Fibroblast of upper back skin (primary cell): ENCODE measurements around the gene POC5.
"Not testable (repeated sequence)": the region's sequence is repeated elsewhere in the genome, so short reads cannot be mapped to it uniquely, and the experiment has no call there.

Experiments
- DNase-seq: peaks from one replicate; pipeline ENCODE4 v3.0.0-alpha.2; 2013

POC5 gene

GRCh38 chr5:75695472-75696351, 21.5 kb downstream of the POC5 start:
- DNase-seq, result not testable (repeated sequence)

GRCh38 chr5:75694781-75695180, 22.5 kb downstream of the POC5 start:
- no peak for DNase-seq

- DNase-seq, result no peak
Measured at GRCh38 chr5:75690669-75691068, 26.6 kb downstream of the POC5 start.

GRCh38 chr5:75686480-75686879, 30.8 kb downstream of the POC5 start:
- no peak for DNase-seq

GRCh38 chr5:75685141-75685540, 32.1 kb downstream of the POC5 start:
- DNase-seq, result no peak

GRCh38 chr5:75681125-75681830, 36.0 kb downstream of the POC5 start:
- DNase-seq, result peak; percentile 41

GRCh38 chr5:75678155-75678554, 39.1 kb downstream of the POC5 start:
- DNase-seq, result no peak

GRCh38 chr5:75677607-75678006, 39.6 kb downstream of the POC5 start:
- no peak for DNase-seq

- DNase-seq, result no peak
Measured at GRCh38 chr5:75675783-75676182, 41.5 kb downstream of the POC5 start.

- DNase-seq, result no peak
Measured at GRCh38 chr5:75672616-75673015, 44.6 kb downstream of the POC5 start.

GRCh38 chr5:75671506-75671905, 45.7 kb downstream of the POC5 start:
- DNase-seq, result no peak

- no peak for DNase-seq
Measured at GRCh38 chr5:75670577-75670976, 46.7 kb downstream of the POC5 start.

- no peak for DNase-seq
Measured at GRCh38 chr5:75668977-75669689, 48.1 kb downstream of the POC5 start.

- no peak for DNase-seq
Measured at GRCh38 chr5:75668445-75668844, 48.8 kb downstream of the POC5 start.

- no peak for DNase-seq
Measured at GRCh38 chr5:75667586-75667985, 49.7 kb downstream of the POC5 start.

GRCh38 chr5:75666801-75667200, 50.4 kb downstream of the POC5 start:
- DNase-seq, result peak; percentile 7

GRCh38 chr5:75664979-75665378, 52.3 kb downstream of the POC5 start:
- no peak for DNase-seq

- no peak for DNase-seq
Measured at GRCh38 chr5:75663579-75664284, 53.5 kb downstream of the POC5 start.

- no peak for DNase-seq
Measured at GRCh38 chr5:75662061-75662460, 55.2 kb downstream of the POC5 start.

GRCh38 chr5:75660678-75661465, 56.4 kb downstream of the POC5 start:
- no peak for DNase-seq

- no peak for DNase-seq
Measured at GRCh38 chr5:75659791-75660450, 57.3 kb downstream of the POC5 start.
